A549 (cell line): ENCODE results near the gene SIGLEC7.

ENCODE experiments used
- CBX2 ChIP-seq: fragments of 200-600 bp; sonication (generic); IDR thresholded peaks from 2 replicates; pipeline ENCODE4 v1.6.1; 2016; ENCODE audit warnings: low read depth, mild to moderate bottlenecking, borderline replicate concordance
- EP300 ChIP-seq, 2 experiments: fragments of >200 bp; sonication (Bioruptor Twin); formaldehyde crosslinking; IDR thresholded peaks; 2 replicates in 1 of 2; 3 replicates in 1 of 2; pipeline ENCODE4 v1.6.1; 2016 to 2017
- HDAC2 ChIP-seq: fragments of 200-600 bp; sonication (generic); IDR thresholded peaks from 2 replicates; pipeline ENCODE4 v1.6.1; 2016
- JUN ChIP-seq, 2 experiments: fragments of >200 bp; sonication (Bioruptor Twin); formaldehyde crosslinking; IDR thresholded peaks; 2 replicates in 1 of 2; 3 replicates in 1 of 2; pipeline ENCODE4 v1.6.1; 2016 to 2017
- KDM5A ChIP-seq: fragments of 200-600 bp; sonication (generic); IDR thresholded peaks from 2 replicates; pipeline ENCODE4 v1.6.1; 2016; ENCODE audit warnings: antibody characterized with exemption, mild to moderate bottlenecking
- MYC ChIP-seq: IDR thresholded peaks from 2 replicates; pipeline ENCODE4 v1.6.1; 2012; ENCODE audit warnings: mild to moderate bottlenecking, inconsistent platforms, low read length, improper control_type of control experiment, borderline replicate concordance
- POLR2A ChIP-seq: IDR thresholded peaks from 2 replicates; pipeline ENCODE4 v1.6.1; 2012; ENCODE audit warnings: mild to moderate bottlenecking, low read length
- POLR2AphosphoS2 ChIP-seq: conservative IDR thresholded peaks from 2 replicates; pipeline ENCODE4 v1.6.1; 2012; ENCODE audit warnings: low read length, improper control_type of control experiment, inconsistent platforms
- RAD21 ChIP-seq, 2 experiments: fragments of >200 bp in 1 of 2; sonication (Bioruptor Twin) in 1 of 2; formaldehyde crosslinking in 1 of 2; IDR thresholded peaks in 1 of 2; conservative IDR thresholded peaks in 1 of 2; 2 replicates in 1 of 2; 3 replicates in 1 of 2; pipeline ENCODE4 v1.6.1; 2012 to 2018; ENCODE audit warnings: inconsistent platforms in 1 of 2
- RFX5 ChIP-seq: fragments of 450-650 bp; IDR thresholded peaks from 2 replicates; pipeline ENCODE4 v1.7.1; 2014; ENCODE audit warnings: antibody characterized with exemption, mild to moderate bottlenecking, moderate library complexity
- ZC3H11A ChIP-seq: fragments of 450-650 bp; IDR thresholded peaks from 2 replicates; pipeline ENCODE4 v1.6.1; 2014; ENCODE audit warnings: antibody characterized with exemption, mild to moderate bottlenecking
- TF ChIP-seq, protein P1 (sequence below): fragments of >200 bp; sonication (Bioruptor Twin); formaldehyde crosslinking; IDR thresholded peaks from 3 replicates; pipeline ENCODE4 v1.5.1; 2016
- TF ChIP-seq, protein P2 (sequence below): IDR thresholded peaks from 2 replicates; pipeline ENCODE4 v1.6.1; 2012

DNA sequence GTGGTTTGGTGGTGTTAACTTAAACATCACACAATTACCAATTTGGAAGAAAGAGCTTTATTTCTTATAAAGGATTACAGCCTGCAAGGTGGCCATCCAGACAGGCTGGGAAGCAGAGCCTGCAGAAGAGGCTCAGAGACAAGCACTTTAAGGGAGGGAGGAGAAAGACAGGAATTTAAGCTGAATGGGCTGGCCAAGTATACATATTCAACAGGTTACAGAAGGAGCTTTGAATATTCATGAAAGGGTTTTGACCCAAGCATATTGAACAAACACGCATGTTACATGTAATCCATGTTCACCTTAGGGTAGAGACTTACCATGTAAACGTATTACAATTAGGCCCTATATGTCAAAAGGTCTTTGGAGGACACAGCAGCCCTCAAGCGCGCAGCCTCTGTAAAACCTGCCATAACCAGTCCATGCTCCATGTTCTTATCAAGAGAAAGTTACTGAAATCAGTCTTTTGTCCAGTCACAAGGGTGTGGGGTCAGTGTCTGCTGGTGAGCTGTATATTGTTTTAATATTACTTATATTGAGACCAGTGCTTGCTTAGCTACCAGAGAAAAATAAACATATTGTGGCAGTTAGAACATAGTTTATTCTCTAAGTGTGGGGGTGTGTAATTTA lies 19.9 kb downstream of the SIGLEC7 start:
- TF ChIP-seq, protein P1, sequence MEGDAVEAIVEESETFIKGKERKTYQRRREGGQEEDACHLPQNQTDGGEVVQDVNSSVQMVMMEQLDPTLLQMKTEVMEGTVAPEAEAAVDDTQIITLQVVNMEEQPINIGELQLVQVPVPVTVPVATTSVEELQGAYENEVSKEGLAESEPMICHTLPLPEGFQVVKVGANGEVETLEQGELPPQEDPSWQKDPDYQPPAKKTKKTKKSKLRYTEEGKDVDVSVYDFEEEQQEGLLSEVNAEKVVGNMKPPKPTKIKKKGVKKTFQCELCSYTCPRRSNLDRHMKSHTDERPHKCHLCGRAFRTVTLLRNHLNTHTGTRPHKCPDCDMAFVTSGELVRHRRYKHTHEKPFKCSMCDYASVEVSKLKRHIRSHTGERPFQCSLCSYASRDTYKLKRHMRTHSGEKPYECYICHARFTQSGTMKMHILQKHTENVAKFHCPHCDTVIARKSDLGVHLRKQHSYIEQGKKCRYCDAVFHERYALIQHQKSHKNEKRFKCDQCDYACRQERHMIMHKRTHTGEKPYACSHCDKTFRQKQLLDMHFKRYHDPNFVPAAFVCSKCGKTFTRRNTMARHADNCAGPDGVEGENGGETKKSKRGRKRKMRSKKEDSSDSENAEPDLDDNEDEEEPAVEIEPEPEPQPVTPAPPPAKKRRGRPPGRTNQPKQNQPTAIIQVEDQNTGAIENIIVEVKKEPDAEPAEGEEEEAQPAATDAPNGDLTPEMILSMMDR, result no peak
- TF ChIP-seq JUN (IDR thresholded peaks at IDR 0.05) (no peak), MYC (no peak), RAD21 (conservative IDR thresholded peaks at IDR 0.05 in 1 of 2, IDR thresholded peaks at IDR 0.05 in 1 of 2) (no peak), HDAC2 (no peak), EP300 (IDR thresholded peaks at IDR 0.05) (no peak), ZC3H11A (no peak), KDM5A (no peak), POLR2A (no peak), CBX2 (no peak), RFX5 (no peak), POLR2AphosphoS2 (no peak)
- TF ChIP-seq, protein P2, sequence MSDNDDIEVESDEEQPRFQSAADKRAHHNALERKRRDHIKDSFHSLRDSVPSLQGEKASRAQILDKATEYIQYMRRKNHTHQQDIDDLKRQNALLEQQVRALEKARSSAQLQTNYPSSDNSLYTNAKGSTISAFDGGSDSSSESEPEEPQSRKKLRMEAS, result no peak
